KMS-11 (cell line): ENCODE data around the gene CACNB4.
"Not testable (repeated sequence)": the region's sequence is repeated elsewhere in the genome, so short reads cannot be mapped to it uniquely, and the experiment has no call there.

Experiments
- H2AFZ ChIP-seq: fragments of 200-600 bp; sonication (generic); 2 replicates; pipeline ENCODE4 v1.6.1; 2016; ENCODE audit warnings: antibody characterized with exemption, mixed run types, low read depth
- H3K27ac ChIP-seq: fragments of 200-600 bp; sonication (generic); 2 replicates; pipeline ENCODE4 v1.6.1; 2016; ENCODE audit warnings: mild to moderate bottlenecking, mixed run types
- H3K27me3 ChIP-seq: fragments of 200-600 bp; sonication (generic); 2 replicates; pipeline ENCODE4 v1.6.1; 2017; ENCODE audit warnings: mild to moderate bottlenecking, low read depth, mixed run types, moderate library complexity; ENCODE audit not compliant: insufficient read depth
- H3K36me3 ChIP-seq: fragments of 200-600 bp; sonication (generic); 2 replicates; pipeline ENCODE4 v1.6.1; 2017; ENCODE audit warnings: mild to moderate bottlenecking, mixed run types; ENCODE audit not compliant: insufficient read depth
- H3K4me1 ChIP-seq: fragments of 200-600 bp; sonication (generic); 2 replicates; pipeline ENCODE4 v1.6.1; 2016; ENCODE audit warnings: mild to moderate bottlenecking, low read depth, mixed run types; ENCODE audit not compliant: poor library complexity, severe bottlenecking
- H3K4me2 ChIP-seq: fragments of 200-600 bp; sonication (generic); 2 replicates; pipeline ENCODE4 v1.7.0; 2016; ENCODE audit warnings: mild to moderate bottlenecking, mixed run types
- H3K4me3 ChIP-seq: fragments of 200-600 bp; sonication (generic); IDR thresholded peaks from 2 replicates; pipeline ENCODE4 v1.6.1; 2017; ENCODE audit warnings: low read depth, low read length, mixed read lengths; ENCODE audit not compliant: insufficient read depth
- H3K79me2 ChIP-seq: fragments of 200-600 bp; sonication (generic); 2 replicates; pipeline ENCODE4 v1.6.1; 2016; ENCODE audit warnings: low read depth, mixed run types; ENCODE audit not compliant: insufficient read depth
- H3K9ac ChIP-seq: fragments of 200-600 bp; sonication (generic); 2 replicates; pipeline ENCODE4 v1.6.1; 2016; ENCODE audit warnings: mild to moderate bottlenecking, mixed run types
- H4K20me1 ChIP-seq: fragments of 200-600 bp; sonication (generic); 2 replicates; pipeline ENCODE4 v1.6.1; 2016; ENCODE audit warnings: mild to moderate bottlenecking, mixed run types; ENCODE audit not compliant: insufficient read depth
- TF ChIP-seq, protein P1 (sequence below): fragments of 200-600 bp; sonication (generic); conservative IDR thresholded peaks from 2 replicates; pipeline ENCODE4 v1.6.1; 2017; ENCODE audit warnings: low read depth, mild to moderate bottlenecking, antibody characterized with exemption, low read length, moderate library complexity, mixed read lengths

The CACNB4 gene

GRCh38 chr2:152015552-152015951 is 83.3 kb downstream of the CACNB4 start:
- TF ChIP-seq, protein P1, sequence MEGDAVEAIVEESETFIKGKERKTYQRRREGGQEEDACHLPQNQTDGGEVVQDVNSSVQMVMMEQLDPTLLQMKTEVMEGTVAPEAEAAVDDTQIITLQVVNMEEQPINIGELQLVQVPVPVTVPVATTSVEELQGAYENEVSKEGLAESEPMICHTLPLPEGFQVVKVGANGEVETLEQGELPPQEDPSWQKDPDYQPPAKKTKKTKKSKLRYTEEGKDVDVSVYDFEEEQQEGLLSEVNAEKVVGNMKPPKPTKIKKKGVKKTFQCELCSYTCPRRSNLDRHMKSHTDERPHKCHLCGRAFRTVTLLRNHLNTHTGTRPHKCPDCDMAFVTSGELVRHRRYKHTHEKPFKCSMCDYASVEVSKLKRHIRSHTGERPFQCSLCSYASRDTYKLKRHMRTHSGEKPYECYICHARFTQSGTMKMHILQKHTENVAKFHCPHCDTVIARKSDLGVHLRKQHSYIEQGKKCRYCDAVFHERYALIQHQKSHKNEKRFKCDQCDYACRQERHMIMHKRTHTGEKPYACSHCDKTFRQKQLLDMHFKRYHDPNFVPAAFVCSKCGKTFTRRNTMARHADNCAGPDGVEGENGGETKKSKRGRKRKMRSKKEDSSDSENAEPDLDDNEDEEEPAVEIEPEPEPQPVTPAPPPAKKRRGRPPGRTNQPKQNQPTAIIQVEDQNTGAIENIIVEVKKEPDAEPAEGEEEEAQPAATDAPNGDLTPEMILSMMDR = no peak
- Histone ChIP-seq H3K4me1 (no peaks in the 10 kb centered on the region), H3K27ac (no peak overlapping the region), H3K79me2 (no peaks in the 10 kb centered on the region), H3K9ac (no peak overlapping the region), H3K4me3 (no peak overlapping the region), H3K36me3 (no peaks in the 10 kb centered on the region), H3K27me3 (no peaks in the 10 kb centered on the region), H3K4me2 (no peak overlapping the region), H2AFZ (no peak overlapping the region), H4K20me1 (no peaks in the 10 kb centered on the region)

DNA sequence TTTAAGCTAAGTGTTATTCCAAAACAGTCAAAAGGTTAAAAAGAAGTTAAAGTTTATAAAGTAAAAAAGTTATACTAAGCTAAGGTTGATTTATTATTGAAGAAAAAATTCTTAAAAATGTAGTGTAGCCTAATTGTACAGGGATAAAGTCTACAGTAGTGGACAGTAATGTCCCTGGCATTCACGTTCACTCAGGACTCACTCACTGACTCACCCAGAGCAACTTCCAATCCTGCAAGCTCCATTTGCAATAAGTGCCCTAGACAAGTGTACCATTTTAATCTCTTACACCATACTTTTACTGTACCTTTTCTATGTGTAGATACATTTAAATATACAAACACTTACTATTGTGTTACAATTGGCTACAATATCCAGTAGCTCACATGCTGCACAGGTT is 86.1 kb downstream of the CACNB4 start:
- no peaks in the 10 kb centered on the region for H3K4me1 ChIP-seq
- no peak overlapping the region for H3K9ac ChIP-seq
- no peak overlapping the region for H3K27ac ChIP-seq
- no peaks in the 10 kb centered on the region for H3K79me2 ChIP-seq
- no peak overlapping the region for H2AFZ ChIP-seq
- no peaks in the 10 kb centered on the region for H3K27me3 ChIP-seq
- no peaks in the 10 kb centered on the region for H3K36me3 ChIP-seq
- TF ChIP-seq, protein P1 = no peak
- no peak overlapping the region for H3K4me2 ChIP-seq
- no peaks in the 10 kb centered on the region for H4K20me1 ChIP-seq
- H3K4me3 ChIP-seq = no peak overlapping the region

- no peaks in the 10 kb centered on the region for H3K36me3 ChIP-seq
- H3K27ac ChIP-seq = no peak overlapping the region
- no peak overlapping the region for H2AFZ ChIP-seq
- H3K27me3 ChIP-seq = no peaks in the 10 kb centered on the region
- H4K20me1 ChIP-seq = no peaks in the 10 kb centered on the region
- H3K9ac ChIP-seq = no peak overlapping the region
- TF ChIP-seq, protein P1 = no peak
- no peaks in the 10 kb centered on the region for H3K4me1 ChIP-seq
- no peak overlapping the region for H3K4me2 ChIP-seq
- no peaks in the 10 kb centered on the region for H3K79me2 ChIP-seq
- H3K4me3 ChIP-seq = no peak overlapping the region
These were observed 87.1 kb downstream of the CACNB4 start for GRCh38 chr2:152011724-152012123.

- H3K4me3 ChIP-seq = no peak overlapping the region
- no peaks in the 10 kb centered on the region for H3K27me3 ChIP-seq
- H2AFZ ChIP-seq = no peak overlapping the region
- H3K4me1 ChIP-seq = peaks cover 16% of the 10 kb centered on the region
- H4K20me1 ChIP-seq = no peaks in the 10 kb centered on the region
- H3K27ac ChIP-seq = no peak overlapping the region
- H3K4me2 ChIP-seq = no peak overlapping the region
- H3K79me2 ChIP-seq = no peaks in the 10 kb centered on the region
- TF ChIP-seq, protein P1 = no peak
- no peaks in the 10 kb centered on the region for H3K36me3 ChIP-seq
- no peak overlapping the region for H3K9ac ChIP-seq
These were observed 93.2 kb downstream of the CACNB4 start for GRCh38 chr2:152005607-152006006.

- H3K79me2 ChIP-seq, H3K27ac ChIP-seq, H3K4me3 ChIP-seq, H3K4me2 ChIP-seq, H3K27me3 ChIP-seq, H3K36me3 ChIP-seq, H3K9ac ChIP-seq, H4K20me1 ChIP-seq, H2AFZ ChIP-seq: not testable (repeated sequence)
- H3K4me1 ChIP-seq = peaks cover 16% of the 10 kb centered on the region
These were observed 95.6 kb downstream of the CACNB4 start for GRCh38 chr2:152003283-152003682.
